GM21390 (cell line): ENCODE measurements around the gene CAVIN4.

Experiments used
- ATAC-seq: cut with Tn5 transposase; IDR thresholded peaks from one replicate; pipeline ENCODE4 v1.9.1; 2021; ENCODE audit not compliant: unreplicated experiment

CAVIN4 gene, protein sequence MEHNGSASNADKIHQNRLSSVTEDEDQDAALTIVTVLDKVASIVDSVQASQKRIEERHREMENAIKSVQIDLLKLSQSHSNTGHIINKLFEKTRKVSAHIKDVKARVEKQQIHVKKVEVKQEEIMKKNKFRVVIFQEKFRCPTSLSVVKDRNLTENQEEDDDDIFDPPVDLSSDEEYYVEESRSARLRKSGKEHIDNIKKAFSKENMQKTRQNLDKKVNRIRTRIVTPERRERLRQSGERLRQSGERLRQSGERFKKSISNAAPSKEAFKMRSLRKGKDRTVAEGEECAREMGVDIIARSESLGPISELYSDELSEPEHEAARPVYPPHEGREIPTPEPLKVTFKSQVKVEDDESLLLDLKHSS

DNA sequence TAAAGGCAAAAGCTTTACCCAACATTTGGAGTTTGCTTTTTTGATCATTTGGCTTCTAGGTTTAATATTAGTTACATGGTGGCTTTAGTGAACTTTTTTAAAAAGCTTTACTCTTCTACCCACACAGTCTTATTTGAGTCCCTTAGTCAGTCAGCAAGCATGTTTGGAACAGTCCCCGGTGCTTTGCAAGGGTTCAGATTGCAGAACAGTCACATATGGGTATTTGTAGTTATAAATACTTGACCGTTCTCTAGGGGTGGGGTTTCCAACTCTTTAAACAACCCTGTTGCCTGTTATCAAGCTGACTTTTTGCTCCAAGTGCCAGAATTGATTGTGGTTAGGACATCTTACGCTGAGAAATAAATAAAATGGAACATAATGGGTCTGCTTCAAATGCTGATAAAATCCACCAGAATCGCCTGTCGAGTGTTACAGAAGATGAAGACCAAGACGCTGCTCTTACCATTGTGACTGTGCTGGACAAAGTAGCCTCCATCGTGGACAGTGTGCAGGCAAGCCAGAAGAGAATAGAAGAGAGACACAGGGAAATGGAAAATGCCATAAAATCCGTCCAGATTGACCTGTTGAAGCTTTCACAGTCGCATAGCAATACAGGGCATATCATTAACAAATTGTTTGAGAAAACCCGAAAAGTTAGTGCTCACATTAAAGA, at the start of gene CAVIN4:
TSS of gene CAVIN4 (plus strand) at position 304 of the 673 bp plus-strand sequence. CDS start at position 369, 65 bp downstream.
- ATAC-seq: no peak

DNA sequence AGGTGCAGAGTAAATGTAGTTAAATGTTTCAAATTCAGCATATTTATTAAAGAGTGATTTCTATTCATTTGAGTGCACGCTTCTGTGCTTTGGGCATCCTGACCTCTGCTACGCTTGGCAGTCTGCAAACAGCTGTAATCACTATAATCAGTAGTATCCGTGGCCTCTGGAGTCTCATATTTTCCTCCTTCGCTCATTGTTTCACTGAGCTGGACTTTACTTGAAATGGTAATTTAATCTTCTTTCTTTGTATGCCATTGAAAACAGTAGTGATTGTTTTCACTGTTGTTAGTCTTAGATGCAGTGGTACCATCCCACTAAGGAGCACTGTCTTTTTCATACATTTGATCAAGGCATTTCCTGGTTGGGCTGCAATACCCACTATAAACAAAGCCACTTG, 43.5 kb upstream of the CAVIN4 start:
- ATAC-seq: no peak

DNA sequence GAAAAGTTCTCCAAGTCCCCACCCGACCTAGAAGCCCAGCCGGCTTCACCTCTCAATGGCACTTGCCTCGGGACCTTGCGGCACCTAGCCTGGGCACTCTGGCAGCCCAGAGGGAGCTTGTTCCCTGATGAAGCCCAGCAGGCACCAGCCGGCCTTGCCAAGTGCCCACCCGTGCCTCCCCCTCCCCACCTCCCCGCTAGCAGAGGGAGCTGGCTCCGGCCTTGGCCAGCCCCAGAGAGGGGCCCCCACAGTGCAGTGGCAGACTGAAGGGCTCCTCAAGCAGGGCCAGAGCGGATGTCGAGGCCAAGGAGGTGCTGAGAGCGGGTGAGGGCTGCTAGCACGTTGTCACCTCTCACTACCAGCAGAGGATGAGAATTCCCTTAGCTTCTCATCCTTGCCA, 37.6 kb upstream of the CAVIN4 start:
- no peak for ATAC-seq

DNA sequence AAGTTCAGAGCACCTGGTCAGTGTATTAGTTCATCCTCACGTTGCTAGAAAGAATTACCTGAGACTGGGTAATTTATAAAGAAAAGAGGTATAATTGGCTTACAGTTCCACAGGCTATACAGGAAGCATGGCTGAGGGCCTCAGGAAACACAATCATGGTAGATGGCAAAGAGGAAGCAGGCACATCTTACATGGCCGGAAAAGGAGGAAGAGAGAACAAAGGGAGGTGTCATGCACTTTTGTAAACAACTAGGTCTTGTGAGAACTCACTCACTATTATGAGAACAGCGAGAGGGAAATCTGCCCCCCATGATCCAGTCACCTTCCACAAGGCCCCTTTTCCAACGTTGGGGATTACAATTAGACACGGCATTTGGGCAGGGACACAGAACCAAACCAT, 28.8 kb upstream of the CAVIN4 start:
- no peak for ATAC-seq

DNA sequence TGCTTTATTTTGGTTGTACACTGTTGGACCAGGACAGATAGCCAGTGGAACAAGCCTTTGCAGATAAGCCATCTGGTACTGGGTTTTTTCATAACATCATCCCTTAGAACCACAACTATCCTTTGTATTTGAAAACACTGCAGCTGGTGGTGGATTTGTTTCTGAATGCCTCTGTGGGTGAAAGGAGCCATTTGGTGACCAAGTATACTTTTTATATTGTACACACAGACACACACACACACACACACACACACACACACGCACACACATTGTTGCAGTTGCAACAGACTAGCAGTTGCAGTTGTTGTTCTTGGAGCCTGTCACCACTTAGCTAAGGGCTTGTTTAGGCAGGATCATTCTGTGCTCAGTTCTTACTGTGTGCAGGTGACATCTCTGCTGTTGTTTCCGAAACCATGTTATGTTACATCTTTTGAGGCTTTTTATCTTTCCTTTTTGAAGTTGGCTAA, 22.9 kb upstream of the CAVIN4 start:
- peak; percentile 40 for ATAC-seq

DNA sequence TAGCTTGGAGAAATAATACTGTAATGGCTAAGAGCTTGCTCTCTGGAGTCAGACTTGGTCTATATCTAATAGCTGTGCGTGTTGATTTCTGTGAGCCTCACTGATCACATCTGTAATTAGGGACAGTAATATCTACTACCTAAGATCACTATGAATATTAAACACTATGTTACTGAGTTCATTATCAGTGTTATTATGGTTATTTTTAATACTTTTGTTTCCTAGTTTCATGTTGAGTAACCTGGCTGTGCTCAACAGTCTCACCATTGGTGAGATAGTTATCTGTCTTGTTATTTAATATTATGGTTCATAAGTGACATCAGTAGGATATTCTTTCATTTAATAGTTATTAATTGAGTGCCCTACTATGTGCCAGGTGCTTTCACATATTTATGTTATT, 22.4 kb upstream of the CAVIN4 start:
- peak; percentile 82 for ATAC-seq

DNA sequence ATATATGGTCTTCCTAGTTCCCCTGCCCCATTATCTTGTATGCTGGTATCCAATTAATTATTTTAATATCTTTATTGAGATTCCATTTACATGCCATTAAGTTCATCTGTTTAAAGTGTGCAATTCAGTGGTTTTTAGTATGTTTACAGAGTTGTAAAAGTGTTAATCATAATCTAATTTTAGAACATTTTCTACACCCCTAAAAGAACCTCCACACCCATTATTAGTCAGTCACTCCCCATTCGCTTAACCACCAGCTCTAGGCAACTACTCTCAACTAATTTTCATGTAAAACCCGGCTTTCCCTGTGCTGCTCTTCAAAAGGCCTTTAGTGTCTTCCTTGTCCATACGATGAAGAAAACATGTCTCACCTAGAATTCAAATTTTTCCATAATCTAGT, 20.8 kb upstream of the CAVIN4 start:
- no peak for ATAC-seq

DNA sequence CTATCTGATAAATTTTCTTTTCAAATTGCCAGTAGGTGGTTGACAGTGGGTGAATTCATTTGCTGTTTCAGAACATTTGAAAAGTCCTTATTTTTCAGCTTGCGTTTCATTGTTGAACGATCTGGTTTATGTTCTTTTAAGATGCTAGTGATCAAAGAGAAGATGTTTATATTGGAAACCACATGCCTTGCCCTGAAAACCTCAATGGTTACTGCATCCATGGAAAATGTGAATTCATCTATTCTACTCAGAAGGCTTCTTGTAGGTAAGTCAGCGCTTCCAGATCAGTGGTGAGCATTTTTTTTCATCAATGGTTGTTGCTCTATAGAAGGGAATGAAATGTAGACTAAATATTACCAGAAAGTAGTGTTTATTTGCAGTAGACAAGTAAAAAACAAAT, 16.6 kb upstream of the CAVIN4 start:
- no peak for ATAC-seq

DNA sequence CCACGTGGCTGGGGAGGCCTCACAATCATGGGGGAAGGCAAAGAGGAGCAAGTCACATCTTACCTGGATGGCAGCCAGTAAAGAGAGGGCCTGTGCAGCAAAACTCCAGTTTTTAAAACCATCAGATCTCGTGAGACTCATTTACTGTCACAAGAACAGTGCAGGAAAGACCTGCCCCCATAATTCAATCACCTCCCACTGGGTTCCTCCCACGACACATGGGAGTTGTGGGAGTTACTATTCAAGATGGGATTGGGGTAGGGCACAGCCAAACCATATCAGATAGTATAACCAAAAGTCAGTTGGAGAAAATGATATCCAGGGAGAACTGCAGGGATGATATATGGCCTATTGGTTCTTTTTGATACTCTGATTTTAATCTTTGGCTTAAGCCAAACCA, 10.0 kb upstream of the CAVIN4 start:
- no peak for ATAC-seq

DNA sequence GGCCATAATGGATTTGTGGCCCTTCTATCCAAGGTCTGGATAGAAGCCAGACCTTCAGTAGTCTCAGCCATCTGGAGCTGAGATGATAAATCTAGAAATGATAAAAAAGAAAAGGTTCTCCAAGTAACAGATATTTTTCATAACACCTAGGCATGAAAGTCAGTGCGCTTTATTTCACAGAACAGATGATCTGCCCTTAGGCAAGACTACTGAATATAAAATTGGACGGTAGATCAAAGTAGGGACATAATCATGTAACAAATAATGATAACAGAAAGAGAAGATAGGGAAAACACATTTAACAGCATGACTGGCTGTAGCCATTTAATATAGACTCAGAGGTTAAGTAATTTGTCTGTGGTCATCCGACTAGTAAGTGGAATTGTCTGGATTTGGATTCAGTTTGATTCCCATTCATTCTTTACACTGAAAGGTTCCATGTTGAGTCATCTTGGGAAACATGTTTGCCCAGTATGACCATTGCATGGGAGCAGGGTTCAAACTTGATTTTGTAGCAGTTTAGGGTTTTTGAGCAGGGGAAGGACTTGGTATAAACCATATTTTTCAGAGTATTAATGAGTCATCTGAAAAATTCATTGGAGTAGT, 4.1 kb upstream of the CAVIN4 start:
- ATAC-seq: no peak

DNA sequence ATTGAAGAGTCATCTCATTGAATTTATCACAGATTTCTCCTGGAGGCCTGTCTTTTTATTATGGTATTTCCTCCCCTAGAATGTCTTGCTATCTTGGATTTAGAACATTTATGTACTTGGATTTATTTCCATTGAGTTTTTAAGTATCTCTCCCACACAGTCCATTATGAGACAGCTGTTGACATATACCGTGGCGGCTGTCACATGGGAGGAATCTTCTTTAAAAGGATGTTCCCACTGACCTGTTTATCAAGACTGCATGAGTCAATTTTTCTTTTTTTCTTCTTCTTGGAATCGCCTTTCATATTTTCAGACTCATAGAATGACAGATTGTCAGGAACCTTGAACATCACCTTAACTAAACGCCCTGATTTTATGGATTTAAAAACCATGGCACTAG, 2.9 kb upstream of the CAVIN4 start:
- no peak for ATAC-seq

DNA sequence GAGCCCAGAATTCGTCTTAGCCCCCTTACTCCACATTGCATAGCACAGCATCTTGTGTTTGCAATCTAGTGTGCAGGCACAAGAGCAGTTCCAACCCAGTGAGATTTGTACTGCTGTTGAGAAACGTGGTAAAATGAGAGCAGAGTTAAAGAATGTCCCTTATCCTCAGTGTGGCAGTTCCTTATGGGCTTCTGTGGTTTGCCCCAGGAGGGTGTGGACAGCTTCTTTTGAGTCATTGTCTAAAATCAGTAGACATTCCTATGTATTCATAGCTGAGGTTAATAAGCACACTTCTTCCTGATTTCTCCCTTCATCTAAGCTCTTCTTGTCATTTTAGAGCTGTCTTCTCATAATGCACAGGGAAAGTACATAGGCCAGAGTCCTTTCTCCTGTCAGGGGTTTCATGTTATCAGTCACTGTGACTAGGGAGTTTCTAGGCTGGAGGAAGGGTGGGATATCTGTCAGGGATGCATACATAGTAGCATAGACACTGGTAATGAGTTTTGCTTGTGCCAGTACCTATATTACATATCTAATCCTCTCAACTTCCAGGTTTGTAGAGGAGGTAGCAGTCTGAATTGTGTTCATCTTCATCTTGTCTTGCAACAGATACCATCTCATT, 2.0 kb upstream of the CAVIN4 start:
- ATAC-seq: no peak

DNA sequence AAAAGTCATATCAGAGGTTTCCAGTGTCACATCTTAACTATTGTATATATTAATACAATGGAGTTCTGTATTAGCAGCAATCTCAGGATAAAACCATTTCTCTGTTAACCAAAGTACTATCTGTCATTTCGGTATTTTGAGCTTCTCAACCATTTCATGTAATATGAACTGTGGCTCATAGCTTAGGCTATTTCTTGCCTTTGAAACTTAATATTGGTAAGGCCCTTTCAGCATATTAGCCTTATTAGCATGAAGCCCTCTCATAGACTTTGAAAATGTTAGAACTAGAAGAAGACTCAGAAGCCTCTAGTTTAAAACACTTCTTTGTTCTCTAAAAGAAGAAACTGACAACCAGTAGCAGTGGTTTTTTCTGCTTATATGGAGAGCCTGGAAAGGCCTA, 731 bp downstream of the CAVIN4 start:
- no peak for ATAC-seq

DNA sequence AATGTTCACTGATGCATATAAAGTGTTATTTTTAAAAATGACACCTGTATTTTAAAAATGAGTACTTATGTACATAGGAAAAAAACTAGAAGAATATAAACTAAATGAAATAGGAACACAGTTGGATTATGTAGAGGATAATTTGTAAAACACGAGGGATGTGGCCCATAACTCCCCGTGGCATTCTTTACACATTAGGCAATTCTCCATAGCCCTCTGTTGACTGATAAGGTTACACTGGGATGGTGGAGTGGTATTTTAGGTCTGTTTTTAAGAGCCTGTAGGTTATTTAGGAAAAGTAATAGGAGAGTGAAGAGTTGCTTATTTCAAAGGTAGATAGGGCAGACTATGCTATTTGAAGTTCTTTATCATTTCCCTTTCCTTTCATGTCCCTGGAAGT, 1.8 kb downstream of the CAVIN4 start:
- ATAC-seq: no peak

DNA sequence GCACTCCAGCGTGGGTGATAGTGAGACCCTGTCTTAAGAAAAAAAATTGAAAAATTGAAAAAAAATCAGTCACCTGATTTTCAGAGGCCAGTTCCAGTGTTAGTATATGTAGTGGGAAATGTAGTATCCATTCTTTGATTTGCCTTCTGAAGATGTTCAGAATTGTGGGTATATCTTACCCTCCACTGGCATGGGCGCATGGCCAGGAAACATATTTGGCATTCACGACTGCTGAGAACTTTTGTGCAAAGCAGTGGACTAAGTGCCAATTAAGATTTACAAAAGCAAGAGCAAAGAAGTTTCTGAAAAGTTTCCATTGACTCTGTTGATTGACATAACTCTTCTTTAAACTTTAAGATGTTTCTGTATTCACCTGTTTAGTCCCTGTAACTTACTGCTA, 2.4 kb downstream of the CAVIN4 start:
- ATAC-seq: no peak

DNA sequence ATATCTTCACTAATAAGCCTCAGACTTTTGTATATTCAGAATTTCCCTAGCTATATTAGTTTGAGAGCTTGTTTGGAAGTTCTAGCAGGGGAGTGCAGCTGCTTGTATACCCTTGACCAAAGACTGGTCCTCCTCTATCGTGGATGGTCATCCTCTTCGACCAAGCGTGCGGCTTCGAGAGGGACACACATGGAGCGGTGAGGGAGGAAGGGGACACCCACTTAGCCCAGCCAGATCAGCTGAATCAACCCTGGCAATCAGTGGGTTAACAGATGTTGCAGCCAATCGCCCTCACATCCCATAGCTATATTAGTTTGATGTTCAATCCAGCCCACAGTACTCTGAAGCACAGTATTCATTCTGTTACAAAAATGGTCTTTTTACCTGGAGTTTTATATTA, 3.2 kb downstream of the CAVIN4 start:
- no peak for ATAC-seq

DNA sequence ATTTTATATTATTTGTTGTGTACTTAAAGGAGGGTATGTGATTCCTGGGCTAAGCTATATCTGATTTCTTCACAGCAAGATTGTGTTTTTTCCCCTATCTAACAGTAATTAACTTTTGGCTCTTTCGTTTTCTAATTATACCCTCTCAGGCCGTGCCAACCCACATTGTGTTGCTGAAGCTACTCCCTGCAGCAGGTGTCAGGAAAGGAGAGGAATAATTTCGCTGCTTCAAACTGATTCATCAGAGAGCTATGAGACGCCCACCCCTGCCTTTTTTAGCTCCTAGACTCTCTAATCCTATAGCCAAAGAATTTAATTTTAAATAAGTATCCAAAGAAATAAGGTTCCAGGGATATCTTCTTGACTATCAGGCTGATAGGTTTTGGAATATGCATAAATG, 3.8 kb downstream of the CAVIN4 start:
- no peak for ATAC-seq

DNA sequence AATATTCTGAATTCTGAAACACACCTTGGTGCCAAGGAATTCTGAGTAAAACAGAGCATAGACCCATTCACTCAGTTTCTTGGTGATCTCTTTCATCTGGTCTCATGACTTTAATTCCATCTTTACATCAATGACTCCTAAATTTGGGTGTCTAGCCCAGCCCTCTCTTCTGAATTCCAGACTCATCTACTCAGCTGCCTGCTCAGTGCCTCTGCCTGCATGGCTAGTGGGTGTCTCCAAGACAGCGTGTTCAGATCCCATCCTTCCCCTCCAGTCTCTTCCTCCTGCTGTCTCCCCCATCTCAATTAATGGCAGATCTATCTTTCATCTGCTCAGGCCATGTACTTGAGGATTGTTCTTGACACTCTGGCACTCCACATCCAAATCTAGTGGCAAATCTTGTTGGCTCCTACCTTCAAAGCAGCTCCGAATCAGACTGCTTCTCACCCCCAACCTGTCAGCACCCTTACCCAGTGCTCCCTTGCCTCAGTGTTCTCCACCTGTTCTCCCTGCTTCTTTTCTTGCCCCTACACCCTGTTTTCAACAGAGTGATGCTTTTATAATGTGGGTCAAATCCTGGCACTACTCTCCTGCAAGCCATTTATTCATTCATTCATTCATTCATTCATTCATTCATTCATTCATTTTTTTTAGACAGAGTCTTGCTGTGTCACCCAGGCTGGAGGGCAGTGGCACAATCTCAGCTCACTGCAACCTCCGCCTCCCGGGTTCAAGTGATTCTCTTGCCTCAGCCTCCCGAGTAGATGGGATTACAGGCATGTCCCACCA, 5.3 kb downstream of the CAVIN4 start:
- no peak for ATAC-seq

DNA sequence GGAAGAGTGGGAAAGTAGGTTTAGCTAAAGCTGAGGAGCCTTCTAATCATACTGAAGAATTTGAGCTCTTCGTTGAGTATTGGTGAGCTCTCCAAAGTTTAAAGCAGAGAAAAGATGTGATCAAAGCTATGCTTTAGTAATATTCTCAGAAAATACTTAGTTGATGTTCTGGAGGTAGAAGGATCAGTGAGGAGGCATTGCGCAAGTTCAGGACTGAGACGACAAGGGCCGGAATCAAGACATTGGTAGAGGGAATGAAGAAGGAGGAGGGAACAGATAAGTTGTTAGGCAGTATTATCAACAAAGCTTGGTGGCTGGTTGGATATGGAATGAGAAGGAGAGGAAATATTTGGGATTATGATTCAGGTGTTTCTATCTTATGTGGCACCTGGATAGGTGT, 7.1 kb downstream of the CAVIN4 start:
- no peak for ATAC-seq

DNA sequence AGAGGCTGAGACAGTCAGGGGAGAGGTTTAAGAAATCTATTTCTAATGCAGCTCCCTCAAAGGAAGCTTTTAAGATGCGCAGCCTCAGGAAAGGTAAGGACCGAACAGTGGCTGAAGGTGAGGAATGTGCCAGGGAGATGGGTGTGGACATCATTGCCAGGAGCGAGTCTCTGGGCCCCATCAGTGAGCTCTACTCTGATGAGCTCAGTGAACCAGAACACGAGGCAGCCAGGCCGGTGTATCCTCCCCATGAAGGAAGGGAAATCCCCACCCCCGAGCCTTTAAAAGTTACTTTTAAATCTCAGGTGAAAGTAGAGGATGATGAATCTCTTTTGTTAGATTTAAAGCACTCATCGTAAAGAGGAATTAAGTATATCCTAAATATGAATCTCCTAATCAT, 8.2 kb downstream of the CAVIN4 start:
- ATAC-seq: no peak

DNA sequence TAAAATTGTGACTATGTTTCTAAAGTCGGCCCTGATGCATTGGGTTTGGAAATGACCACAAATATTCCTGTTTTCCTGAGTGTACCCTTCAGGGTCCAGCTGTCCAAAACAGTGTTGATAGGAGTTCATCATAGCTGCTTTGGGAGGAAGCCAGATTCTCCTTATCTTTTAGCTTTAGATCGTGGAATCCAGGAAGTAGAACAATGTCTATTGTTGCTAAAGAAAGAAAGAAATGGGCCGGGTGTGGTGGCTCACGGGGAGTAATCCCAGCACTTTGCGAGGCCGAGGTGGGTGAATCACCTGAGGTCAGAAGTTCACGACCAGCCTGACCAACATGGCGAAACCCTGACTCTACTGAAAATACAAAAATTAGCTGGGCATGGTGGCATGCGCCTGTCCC, 9.5 kb downstream of the CAVIN4 start:
- ATAC-seq: no peak
